ENCODE measurements around the gene PDE4D. TPM values are rescaled to one million over a fixed set of nuclear protein-coding genes. Genes with fewer than 3 reads are reported as not detected.
"Not testable (repeated sequence)": the region's sequence is repeated elsewhere in the genome, so short reads cannot be mapped to it uniquely, and the experiment has no call there.

Gene PDE4D
- total RNA-seq, 1 experiment from 2014 or later = 11.6 TPM

- BruUV-seq (replicated peaks) = no TSS peak
Measured at GRCh38 chr5:59786334-59786805, 107.2 kb downstream of the PDE4D start.

GRCh38 chr5:59785676-59786333 lies 107.7 kb downstream of the PDE4D start:
- no peak for DNase-seq
- Mint-ChIP-seq H3K27ac (ENCODE audit: unreplicated experiment) (peak overlapping the region; percentile 88), H3K9me3 (ENCODE audit: low read depth, unreplicated experiment) (no peaks in the 10 kb centered on the region), H3K4me3 (ENCODE audit: low read depth, unreplicated experiment) (no peak overlapping the region), H3K4me1 (ENCODE audit: low read depth, unreplicated experiment) (peaks cover 45% of the 10 kb centered on the region), H3K27me3 (ENCODE audit: unreplicated experiment) (no peaks in the 10 kb centered on the region), H3K36me3 (ENCODE audit: insufficient read depth, unreplicated experiment) (no peaks in the 10 kb centered on the region)
- intact Hi-C loops (cut with micrococcal nuclease; ENCODE audit: unreplicated experiment) = no loop called here
- CTCF ChIA-PET = no interaction called here
- BruUV-seq (replicated peaks) = no TSS peak
- TF ChIP-seq, protein P1, sequence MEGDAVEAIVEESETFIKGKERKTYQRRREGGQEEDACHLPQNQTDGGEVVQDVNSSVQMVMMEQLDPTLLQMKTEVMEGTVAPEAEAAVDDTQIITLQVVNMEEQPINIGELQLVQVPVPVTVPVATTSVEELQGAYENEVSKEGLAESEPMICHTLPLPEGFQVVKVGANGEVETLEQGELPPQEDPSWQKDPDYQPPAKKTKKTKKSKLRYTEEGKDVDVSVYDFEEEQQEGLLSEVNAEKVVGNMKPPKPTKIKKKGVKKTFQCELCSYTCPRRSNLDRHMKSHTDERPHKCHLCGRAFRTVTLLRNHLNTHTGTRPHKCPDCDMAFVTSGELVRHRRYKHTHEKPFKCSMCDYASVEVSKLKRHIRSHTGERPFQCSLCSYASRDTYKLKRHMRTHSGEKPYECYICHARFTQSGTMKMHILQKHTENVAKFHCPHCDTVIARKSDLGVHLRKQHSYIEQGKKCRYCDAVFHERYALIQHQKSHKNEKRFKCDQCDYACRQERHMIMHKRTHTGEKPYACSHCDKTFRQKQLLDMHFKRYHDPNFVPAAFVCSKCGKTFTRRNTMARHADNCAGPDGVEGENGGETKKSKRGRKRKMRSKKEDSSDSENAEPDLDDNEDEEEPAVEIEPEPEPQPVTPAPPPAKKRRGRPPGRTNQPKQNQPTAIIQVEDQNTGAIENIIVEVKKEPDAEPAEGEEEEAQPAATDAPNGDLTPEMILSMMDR (IDR thresholded peaks at IDR 0.05; ENCODE audit: unreplicated experiment) = no peak

More at GRCh38 chr5:59786334-59786805, 107.2 kb downstream of the PDE4D start:
- CTCF ChIA-PET = interaction anchor here (0.7 kb wide), 1 partner anchor 23 kb away, joined by 5 read pairs; no protein-coding TSS in a partner anchor
- Mint-ChIP-seq H3K27ac (ENCODE audit: unreplicated experiment) (peak overlapping the region; percentile 88), H3K27me3 (ENCODE audit: unreplicated experiment) (no peaks in the 10 kb centered on the region), H3K4me3 (ENCODE audit: low read depth, unreplicated experiment) (no peak overlapping the region), H3K4me1 (ENCODE audit: low read depth, unreplicated experiment) (peaks cover 49% of the 10 kb centered on the region), H3K36me3 (ENCODE audit: insufficient read depth, unreplicated experiment) (no peaks in the 10 kb centered on the region), H3K9me3 (ENCODE audit: low read depth, unreplicated experiment) (no peaks in the 10 kb centered on the region)
- DNase-seq = peak; percentile 46
- intact Hi-C loops (cut with micrococcal nuclease; ENCODE audit: unreplicated experiment) = no loop called here
- TF ChIP-seq, protein P1 (IDR thresholded peaks at IDR 0.05; ENCODE audit: unreplicated experiment) = no peak

DNA sequence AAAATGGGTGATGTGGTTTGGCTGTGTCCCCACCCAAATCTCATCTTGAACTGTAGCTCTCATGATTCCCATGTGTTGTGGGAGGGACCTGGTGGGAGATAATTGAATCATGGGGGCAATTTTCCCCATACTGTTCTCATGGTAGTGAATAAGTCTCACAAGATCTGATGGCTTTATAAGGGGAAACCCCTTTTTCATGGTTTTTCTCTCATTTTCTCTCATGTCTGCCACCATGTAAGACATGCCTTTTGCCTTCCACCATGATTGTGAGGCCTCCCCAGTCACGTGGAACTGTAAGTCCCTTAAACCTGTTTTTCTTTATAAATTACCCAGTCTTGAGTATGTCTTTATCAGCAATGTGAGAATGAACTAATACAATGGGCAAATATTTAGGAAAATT lies 108.8 kb downstream of the PDE4D start:
- DNase-seq; intact Hi-C loops (cut with micrococcal nuclease; ENCODE audit: unreplicated experiment); BruUV-seq (replicated peaks); H3K27me3 Mint-ChIP-seq (ENCODE audit: unreplicated experiment); H3K36me3 Mint-ChIP-seq (ENCODE audit: insufficient read depth, unreplicated experiment); CTCF ChIA-PET; H3K4me3 Mint-ChIP-seq (ENCODE audit: low read depth, unreplicated experiment); H3K9me3 Mint-ChIP-seq (ENCODE audit: low read depth, unreplicated experiment); H3K27ac Mint-ChIP-seq (ENCODE audit: unreplicated experiment): not testable (repeated sequence)
- peaks cover 34% of the 10 kb centered on the region for H3K4me1 Mint-ChIP-seq (ENCODE audit: low read depth, unreplicated experiment)

DNA sequence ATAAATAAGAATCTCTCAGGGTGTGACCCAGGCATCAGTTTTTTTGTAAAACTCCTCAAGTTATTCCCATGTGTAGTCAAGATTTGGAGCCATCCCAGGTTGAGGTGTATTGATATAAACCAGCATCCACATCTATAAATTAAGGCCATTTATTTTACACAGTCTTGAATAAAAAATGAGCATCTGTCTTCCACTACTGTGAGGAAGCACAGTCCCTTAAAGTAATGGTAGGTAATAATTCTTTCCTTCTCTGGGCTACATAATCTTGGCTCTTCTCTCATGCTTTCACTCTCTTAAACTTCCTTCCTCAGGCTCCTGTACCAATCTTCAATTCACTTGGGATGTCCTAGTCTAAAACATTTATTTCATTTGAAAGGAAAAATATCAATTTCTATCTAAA lies 110.3 kb downstream of the PDE4D start:
- Mint-ChIP-seq H3K4me3 (ENCODE audit: low read depth, unreplicated experiment) (no peak overlapping the region), H3K4me1 (ENCODE audit: low read depth, unreplicated experiment) (peaks cover 24% of the 10 kb centered on the region), H3K27ac (ENCODE audit: unreplicated experiment) (no peak overlapping the region), H3K9me3 (ENCODE audit: low read depth, unreplicated experiment) (no peaks in the 10 kb centered on the region), H3K27me3 (ENCODE audit: unreplicated experiment) (no peaks in the 10 kb centered on the region), H3K36me3 (ENCODE audit: insufficient read depth, unreplicated experiment) (no peaks in the 10 kb centered on the region)
- BruUV-seq (replicated peaks) = no TSS peak
- TF ChIP-seq, protein P1 (IDR thresholded peaks at IDR 0.05; ENCODE audit: unreplicated experiment) = no peak
- CTCF ChIA-PET = no interaction called here
- intact Hi-C loops (cut with micrococcal nuclease; ENCODE audit: unreplicated experiment) = no loop called here
- DNase-seq = no peak

DNA sequence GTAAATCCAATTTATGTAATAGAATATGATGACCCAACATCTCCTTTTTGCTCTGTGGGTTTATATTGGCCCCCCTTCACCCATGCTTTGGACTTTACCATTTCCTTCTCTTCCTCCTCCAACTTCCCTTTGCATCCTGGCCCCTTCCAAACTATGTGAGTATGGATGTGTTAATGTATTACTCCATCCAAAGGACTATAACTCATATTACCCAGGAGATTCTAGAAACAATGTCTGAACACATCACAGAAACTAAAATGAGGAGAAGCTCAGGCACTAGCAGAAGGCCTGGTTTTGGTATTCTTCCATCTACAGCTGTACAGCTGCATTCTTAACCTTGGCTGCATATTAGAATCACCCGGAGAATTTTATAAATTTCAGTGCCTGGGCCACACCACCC lies 110.7 kb downstream of the PDE4D start:
- DNase-seq = no peak
- no TSS peak for BruUV-seq (replicated peaks)
- TF ChIP-seq, protein P1 (IDR thresholded peaks at IDR 0.05; ENCODE audit: unreplicated experiment) = no peak
- peaks cover 20% of the 10 kb centered on the region for H3K4me1 Mint-ChIP-seq (ENCODE audit: low read depth, unreplicated experiment)
- H3K9me3 Mint-ChIP-seq (ENCODE audit: low read depth, unreplicated experiment) = no peaks in the 10 kb centered on the region
- no peaks in the 10 kb centered on the region for H3K27me3 Mint-ChIP-seq (ENCODE audit: unreplicated experiment)
- intact Hi-C loops (cut with micrococcal nuclease; ENCODE audit: unreplicated experiment) = no loop called here
- H3K27ac Mint-ChIP-seq (ENCODE audit: unreplicated experiment) = no peak overlapping the region
- CTCF ChIA-PET = no interaction called here
- no peak overlapping the region for H3K4me3 Mint-ChIP-seq (ENCODE audit: low read depth, unreplicated experiment)
- no peaks in the 10 kb centered on the region for H3K36me3 Mint-ChIP-seq (ENCODE audit: insufficient read depth, unreplicated experiment)

All from Calu3 (cell line).